LNCaP clone FGC (cell line): Measurements from ENCODE around the gene EPN3.

ENCODE experiments used
- DNase-seq: peaks from one replicate; pipeline ENCODE4 v3.0.0-alpha.2; 2011; ENCODE audit warnings: low read depth
- H3K4me3 ChIP-seq: 2 replicates; pipeline ENCODE4 v1.5.1; 2011; ENCODE audit warnings: mild to moderate bottlenecking, low read depth, low read length, control low read depth
- CTCF ChIP-seq: IDR thresholded peaks from 2 replicates; pipeline ENCODE4 v1.5.1; 2012; ENCODE audit warnings: mild to moderate bottlenecking; ENCODE audit not compliant: control insufficient read depth, insufficient read depth; ENCODE audit errors: extremely low read depth

Gene EPN3

GRCh38 chr17:50578173-50578572, 45.6 kb downstream of the EPN3 start:
- no peak overlapping the region for H3K4me3 ChIP-seq
- no peak for TF ChIP-seq CTCF
- no peak for DNase-seq

- no peak for TF ChIP-seq CTCF
- no peak for DNase-seq
- H3K4me3 ChIP-seq = no peak overlapping the region
These were observed 46.9 kb downstream of the EPN3 start for GRCh38 chr17:50579399-50579798.

GRCh38 chr17:50580646-50581045, 48.1 kb downstream of the EPN3 start:
- H3K4me3 ChIP-seq = no peak overlapping the region
- DNase-seq = no peak
- TF ChIP-seq CTCF = no peak

- no peak for TF ChIP-seq CTCF
- no peak for DNase-seq
- H3K4me3 ChIP-seq = no peak overlapping the region
These were observed 48.8 kb downstream of the EPN3 start for GRCh38 chr17:50581316-50581715.

GRCh38 chr17:50582741-50583140, 50.2 kb downstream of the EPN3 start:
- TF ChIP-seq CTCF = no peak
- H3K4me3 ChIP-seq = no peak overlapping the region
- DNase-seq = no peak

- no peak for TF ChIP-seq CTCF
- no peak for DNase-seq
- H3K4me3 ChIP-seq = no peak overlapping the region
These were observed 51.1 kb downstream of the EPN3 start for GRCh38 chr17:50583641-50584040.

GRCh38 chr17:50584116-50584515, 51.6 kb downstream of the EPN3 start:
- no peak overlapping the region for H3K4me3 ChIP-seq
- no peak for TF ChIP-seq CTCF
- DNase-seq = no peak
